HCT116 (cell line): ENCODE measurements around the gene TEK.

ENCODE experiments used
- CTCF ChIP-seq, 3 experiments: fragments of 200-600 bp in 1 of 3; sonication (generic) in 1 of 3; IDR thresholded peaks in 2 of 3; conservative IDR thresholded peaks in 1 of 3; 2 replicates each; pipeline ENCODE4 v1.5.1; 2012 to 2017; ENCODE audit warnings: low read depth in 2 of 3, low read length in 2 of 3, antibody characterized with exemption in 1 of 3, borderline replicate concordance in 1 of 3, control low read depth in 1 of 3, mild to moderate bottlenecking in 1 of 3, mixed read lengths in 1 of 3, mixed run types in 1 of 3, moderate library complexity in 1 of 3; ENCODE audit not compliant: insufficient read depth in 1 of 3
- EZH2 ChIP-seq: fragments of 200-600 bp; sonication (generic); IDR thresholded peaks from 2 replicates; pipeline ENCODE4 v1.6.1; 2017; ENCODE audit warnings: antibody characterized with exemption, mixed run types
- POLR2A ChIP-seq: IDR thresholded peaks from 2 replicates; pipeline ENCODE4 v1.7.0; 2011; ENCODE audit warnings: borderline replicate concordance; ENCODE audit not compliant: insufficient read depth, insufficient read length; ENCODE audit errors: extremely low read depth
- SIN3A ChIP-seq: IDR thresholded peaks from 2 replicates; pipeline ENCODE4 v1.6.1; 2012; ENCODE audit warnings: low read depth
- ZBTB33 ChIP-seq: IDR thresholded peaks from 2 replicates; pipeline ENCODE4 v1.6.1; 2011; ENCODE audit warnings: mild to moderate bottlenecking, low read length, moderate library complexity; ENCODE audit not compliant: insufficient replicate concordance; ENCODE audit errors: extremely low read depth
- ZFX ChIP-seq: fragments of 450-650 bp; IDR thresholded peaks from 2 replicates; pipeline ENCODE4 v1.6.1; 2017

GRCh38 chr9:27204578-27204977 is 95.6 kb downstream of the TEK start:
- TF ChIP-seq CTCF (IDR thresholded peaks at IDR 0.05 in 2 of 3, conservative IDR thresholded peaks at IDR 0.05 in 1 of 3; ENCODE audit: borderline replicate concordance in 1 of 3, insufficient read depth in 1 of 3, low read depth in 2 of 3, low read length in 2 of 3) (no peak), EZH2 (no peak), SIN3A (no peak), ZBTB33 (no peak), POLR2A (no peak), ZFX (no peak)
